Neural cell (in vitro differentiated cells): ENCODE results near the gene COL6A5.

Source experiments
- CTCF ChIP-seq: fragments of 450-650 bp; IDR thresholded peaks from 2 replicates; pipeline ENCODE4 v1.5.1; 2014; ENCODE audit warnings: antibody characterized with exemption, mild to moderate bottlenecking, moderate library complexity; ENCODE audit not compliant: poor library complexity, severe bottlenecking
- EP300 ChIP-seq: fragments of 450-650 bp; conservative IDR thresholded peaks from 2 replicates; pipeline ENCODE4 v1.6.1; 2014; ENCODE audit warnings: antibody characterized with exemption, mild to moderate bottlenecking, moderate library complexity; ENCODE audit not compliant: poor library complexity, severe bottlenecking
- EZH2 ChIP-seq: fragments of 200-600, 300-800 bp; shearing (Covaris generic), sonication (generic); IDR thresholded peaks from 2 replicates; pipeline ENCODE4 v1.6.1; 2014; ENCODE audit warnings: antibody characterized with exemption, low read length, borderline replicate concordance, mild to moderate bottlenecking; ENCODE audit not compliant: insufficient read depth, poor library complexity, severe bottlenecking
- POLR2AphosphoS5 ChIP-seq: IDR thresholded peaks from 2 replicates; pipeline ENCODE4 v1.6.1; 2012
- RAD21 ChIP-seq: fragments of 450-650 bp; conservative IDR thresholded peaks from 2 replicates; pipeline ENCODE4 v1.6.1; 2014; ENCODE audit warnings: antibody characterized with exemption, mild to moderate bottlenecking, moderate library complexity
- REST ChIP-seq: IDR thresholded peaks from 2 replicates; pipeline ENCODE4 v1.6.1; 2012; ENCODE audit warnings: borderline replicate concordance
- SMC3 ChIP-seq: fragments of 450-650 bp; conservative IDR thresholded peaks from 2 replicates; pipeline ENCODE4 v1.6.1; 2014; ENCODE audit warnings: antibody characterized with exemption, mild to moderate bottlenecking, moderate library complexity; ENCODE audit not compliant: poor library complexity
- TAF1 ChIP-seq: IDR thresholded peaks from 2 replicates; pipeline ENCODE4 v1.6.1; 2012; ENCODE audit warnings: low read depth

DNA sequence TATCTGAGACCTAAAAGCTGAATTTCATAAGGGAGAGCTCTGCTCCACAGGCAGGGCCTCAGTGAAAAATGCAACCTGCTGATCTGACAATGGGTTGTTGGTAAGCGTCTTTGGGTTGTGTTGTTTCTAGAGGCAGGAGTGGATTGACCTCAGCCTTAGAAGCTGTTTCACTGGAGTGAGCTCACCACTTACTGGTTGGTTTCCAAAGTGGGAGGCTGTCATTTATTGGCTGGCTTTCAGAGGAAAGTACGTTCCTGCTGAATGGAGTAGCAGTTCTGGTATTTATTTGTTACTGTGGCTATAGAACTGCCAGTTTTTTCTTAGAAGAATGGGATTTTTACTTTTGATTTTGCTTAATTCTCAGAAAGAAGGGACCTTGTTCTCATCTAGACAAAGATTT lies 29.3 kb upstream of the COL6A5 start:
- TF ChIP-seq EZH2 (no peak), SMC3 (no peak), CTCF (no peak), EP300 (no peak), RAD21 (no peak), POLR2AphosphoS5 (no peak), TAF1 (no peak), REST (no peak)
